Activated CD4-positive, alpha-beta T cell treated with anti-CD3 and anti-CD28 coated beads, Interleukin-2, amount 10 ng/mL, durations not matched to agents 7 days and 5 days (primary cell): ENCODE data around the gene IL4R. TPM values are rescaled to one million over a fixed set of nuclear protein-coding genes. Genes with fewer than 3 reads are reported as not detected.

Source experiments
- CTCF ChIA-PET: fragments of 350-600 bp; sonication (Branson Sonifier 250); formaldehyde crosslinking; loops from one replicate; lab custom pipeline; 2021; ENCODE audit warnings: antibody characterized with exemption; lab: Charles Lee
- POLR2A ChIA-PET: fragments of 350-600 bp; sonication (Branson Sonifier 250); formaldehyde crosslinking; loops from one replicate; lab custom pipeline; 2021; ENCODE audit warnings: antibody characterized with exemption; lab: Charles Lee
- DNase-seq: peaks from one replicate; pipeline ENCODE4 v3.0.0-alpha.2; 2020
- H3K27ac Mint-ChIP-seq: one replicate; pipeline ENCODE4 v1.8.0; 2021; ENCODE audit warnings: mild to moderate bottlenecking, moderate library complexity, mixed read lengths
- H3K27me3 Mint-ChIP-seq: one replicate; pipeline ENCODE4 v1.8.0; 2021; ENCODE audit warnings: mixed read lengths
- H3K36me3 Mint-ChIP-seq: one replicate; pipeline ENCODE4 v1.8.0; 2021; ENCODE audit warnings: low read depth, mixed read lengths
- H3K4me1 Mint-ChIP-seq: one replicate; pipeline ENCODE4 v1.8.0; 2021; ENCODE audit warnings: mixed read lengths
- H3K4me3 Mint-ChIP-seq: one replicate; pipeline ENCODE4 v1.8.0; 2021; ENCODE audit warnings: mild to moderate bottlenecking, moderate library complexity, mixed read lengths
- H3K9me3 Mint-ChIP-seq: one replicate; pipeline ENCODE4 v1.8.0; 2021; ENCODE audit warnings: mixed read lengths
- total RNA-seq, 2 experiments: library from RNA; stranded (reverse); gene quantifications; one replicate each; pipeline ENCODE4 v1.2.3, GENCODE V29; 2021

Gene IL4R
- total RNA-seq, 2 experiments from 2014 or later: 242 to 262 TPM

DNA sequence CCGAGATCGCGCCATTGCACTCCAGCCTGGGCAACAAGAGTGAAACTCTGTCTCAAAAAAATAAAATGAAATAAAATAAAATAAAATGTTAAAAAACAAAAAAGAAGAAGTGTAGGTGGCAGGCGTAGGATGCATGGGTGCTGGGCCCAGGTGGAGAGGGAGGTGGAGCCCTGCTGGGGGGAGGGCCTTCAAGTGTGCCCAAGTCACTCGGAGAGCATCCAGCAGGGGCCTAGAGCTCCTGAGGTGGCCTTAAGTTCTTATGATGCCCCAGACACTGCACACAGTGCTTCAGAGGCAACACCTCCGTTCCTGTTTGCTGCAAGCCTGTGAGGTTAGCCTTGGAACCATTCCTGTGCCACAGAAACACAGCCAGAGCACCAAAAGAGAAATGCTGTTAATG, 23.2 kb downstream of the IL4R start:
- Mint-ChIP-seq H3K27me3 (no peaks in the 10 kb centered on the region), H3K4me1 (peaks cover 44% of the 10 kb centered on the region), H3K27ac (peak overlapping the region; percentile 70), H3K4me3 (no peak overlapping the region), H3K9me3 (no peaks in the 10 kb centered on the region), H3K36me3 (peaks cover 88% of the 10 kb centered on the region)
- ChIA-PET POLR2A (no interaction called here), CTCF (interaction anchor here (0.6 to 1.3 kb wide), 2 partner anchors 18 to 384 kb away, joined by 3 read pairs; no protein-coding TSS in a partner anchor)
- no peak for DNase-seq

DNA sequence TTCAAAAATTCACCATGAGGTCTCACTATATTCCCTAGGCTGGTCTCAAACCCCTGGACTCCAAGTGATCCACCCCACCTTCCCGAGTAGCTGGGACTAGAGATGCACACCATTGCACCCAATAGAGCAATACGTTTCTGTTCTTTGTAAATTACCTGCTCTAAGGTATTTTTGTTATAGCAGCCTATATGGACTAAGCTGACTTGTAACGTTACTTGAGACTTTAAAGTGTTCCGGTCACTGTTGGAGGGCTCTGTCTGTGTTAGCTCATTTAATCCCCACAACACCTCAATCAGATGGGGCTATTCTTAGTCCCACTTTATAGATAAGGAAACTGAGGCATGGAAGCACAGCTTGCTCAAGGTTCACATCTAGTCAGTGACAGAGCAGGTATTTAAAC, 25.4 kb downstream of the IL4R start:
- DNase-seq: no peak
- ChIA-PET POLR2A (interaction anchor here (0.5 kb wide), 1 partner anchor 27 kb away, joined by 3 read pairs; no protein-coding TSS in a partner anchor), CTCF (interaction anchor here (1.3 to 2.6 kb wide), 4 partner anchors 17 to 100 kb away, joined by 3 to 11 read pairs (median 5); no protein-coding TSS in a partner anchor)
- Mint-ChIP-seq H3K36me3 (peaks cover 89% of the 10 kb centered on the region), H3K9me3 (no peaks in the 10 kb centered on the region), H3K27ac (no peak overlapping the region), H3K27me3 (no peaks in the 10 kb centered on the region), H3K4me3 (no peak overlapping the region), H3K4me1 (peaks cover 28% of the 10 kb centered on the region)

DNA sequence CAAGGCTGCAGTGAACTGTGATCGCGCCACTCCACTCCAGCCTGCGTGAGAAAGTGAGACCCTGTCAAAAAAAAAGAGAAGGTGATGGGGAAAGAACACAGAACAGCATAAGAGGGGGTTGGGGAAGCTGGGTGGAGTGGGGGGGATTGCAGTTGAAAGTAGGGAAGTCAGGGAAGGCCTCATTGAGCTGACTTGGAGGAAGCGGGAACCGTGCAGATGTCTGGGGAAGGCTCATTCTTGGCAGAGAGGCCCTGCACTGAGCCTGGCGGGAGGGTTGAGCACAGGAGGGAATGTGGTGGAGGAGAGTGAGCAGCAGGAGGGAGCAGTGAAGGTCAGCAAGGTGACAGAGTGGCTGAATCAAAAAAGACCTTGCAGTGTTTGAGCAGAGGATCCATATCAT, 26.9 kb downstream of the IL4R start:
- ChIA-PET CTCF (interaction anchor here (0.9 to 1.8 kb wide), 4 partner anchors 11 to 171 kb away, joined by 3 to 5 read pairs (median 4); no protein-coding TSS in a partner anchor), POLR2A (interaction anchor here (0.7 kb wide), 1 partner anchor 115 kb away, joined by 3 read pairs; no protein-coding TSS in a partner anchor)
- no peak for DNase-seq
- peak overlapping the region; percentile 72 for H3K27ac Mint-ChIP-seq
- no peak overlapping the region for H3K4me3 Mint-ChIP-seq
- H3K36me3 Mint-ChIP-seq: peaks cover 89% of the 10 kb centered on the region
- H3K4me1 Mint-ChIP-seq: peaks cover 25% of the 10 kb centered on the region
- no peaks in the 10 kb centered on the region for H3K9me3 Mint-ChIP-seq
- no peaks in the 10 kb centered on the region for H3K27me3 Mint-ChIP-seq

DNA sequence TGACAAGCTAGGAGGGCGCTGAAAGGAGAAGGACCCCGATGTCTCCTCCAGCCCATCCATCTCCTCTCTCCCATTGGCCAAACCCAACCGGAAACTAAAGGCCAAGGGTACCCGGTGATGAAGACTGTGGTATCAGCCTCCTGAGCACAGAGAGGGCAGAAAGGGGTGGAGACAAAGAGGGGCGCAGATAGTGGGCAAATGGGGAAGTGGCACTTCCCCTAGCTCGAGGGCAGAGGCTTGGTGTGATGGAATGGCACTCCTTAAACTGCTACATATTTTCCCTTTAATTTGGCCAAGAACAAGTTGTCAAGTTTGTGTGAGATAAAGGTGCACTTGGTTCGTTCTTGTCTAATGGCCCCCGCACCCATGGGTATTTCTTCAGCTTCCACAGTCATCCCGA, 27.8 kb downstream of the IL4R start:
- ChIA-PET CTCF (interaction anchor here (0.9 to 1.7 kb wide), 4 partner anchors 9 to 172 kb away, joined by 3 to 6 read pairs (median 5); no protein-coding TSS in a partner anchor), POLR2A (no interaction called here)
- no peaks in the 10 kb centered on the region for H3K27me3 Mint-ChIP-seq
- H3K4me3 Mint-ChIP-seq: no peak overlapping the region
- H3K27ac Mint-ChIP-seq: no peak overlapping the region
- no peaks in the 10 kb centered on the region for H3K9me3 Mint-ChIP-seq
- no peak for DNase-seq
- H3K4me1 Mint-ChIP-seq: peaks cover 19% of the 10 kb centered on the region
- H3K36me3 Mint-ChIP-seq: peaks cover 84% of the 10 kb centered on the region

DNA sequence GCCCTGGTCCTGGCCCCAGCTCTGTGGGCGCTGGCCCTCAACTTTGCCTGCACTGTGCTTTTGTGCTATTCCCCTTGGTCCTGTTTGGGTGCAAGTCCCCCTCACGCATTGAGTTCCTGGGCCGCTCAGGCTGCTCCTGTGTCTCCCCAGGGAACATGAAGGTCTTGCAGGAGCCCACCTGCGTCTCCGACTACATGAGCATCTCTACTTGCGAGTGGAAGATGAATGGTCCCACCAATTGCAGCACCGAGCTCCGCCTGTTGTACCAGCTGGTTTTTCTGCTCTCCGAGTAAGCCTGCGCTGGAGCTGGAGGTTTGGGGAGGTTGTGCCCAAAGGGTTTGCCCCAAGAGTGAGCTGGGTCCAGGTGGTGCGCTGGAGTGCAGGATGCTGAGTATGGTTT, 28.2 kb downstream of the IL4R start:
- Mint-ChIP-seq H3K4me1 (peaks cover 19% of the 10 kb centered on the region), H3K36me3 (peaks cover 86% of the 10 kb centered on the region), H3K27me3 (no peaks in the 10 kb centered on the region), H3K9me3 (no peaks in the 10 kb centered on the region), H3K27ac (no peak overlapping the region), H3K4me3 (no peak overlapping the region)
- ChIA-PET CTCF (interaction anchor here (1.2 to 1.7 kb wide), 3 partner anchors 9 to 24 kb away, joined by 5 to 6 read pairs (median 5); no protein-coding TSS in a partner anchor), POLR2A (no interaction called here)
- no peak for DNase-seq

DNA sequence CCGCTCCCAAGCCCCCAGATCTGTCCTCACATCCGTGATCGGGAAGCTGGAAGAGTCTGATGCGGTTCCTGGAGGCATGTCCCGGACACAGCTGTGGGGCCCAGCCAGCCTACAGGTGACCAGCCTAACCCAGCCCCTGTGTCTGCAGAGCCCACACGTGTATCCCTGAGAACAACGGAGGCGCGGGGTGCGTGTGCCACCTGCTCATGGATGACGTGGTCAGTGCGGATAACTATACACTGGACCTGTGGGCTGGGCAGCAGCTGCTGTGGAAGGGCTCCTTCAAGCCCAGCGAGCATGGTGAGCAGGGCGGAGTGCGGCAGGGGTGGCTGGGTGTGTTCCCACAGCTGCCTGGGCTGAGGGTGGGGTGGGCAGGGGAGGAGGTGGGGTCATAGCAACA, 30.9 kb downstream of the IL4R start:
- no peak for DNase-seq
- H3K27ac Mint-ChIP-seq: no peak overlapping the region
- H3K27me3 Mint-ChIP-seq: no peaks in the 10 kb centered on the region
- ChIA-PET CTCF (interaction anchor here (1.2 to 1.4 kb wide), 2 partner anchors 10 to 26 kb away, joined by 3 to 5 read pairs; no protein-coding TSS in a partner anchor), POLR2A (no interaction called here)
- H3K9me3 Mint-ChIP-seq: no peaks in the 10 kb centered on the region
- H3K4me3 Mint-ChIP-seq: no peak overlapping the region
- peaks cover 91% of the 10 kb centered on the region for H3K36me3 Mint-ChIP-seq
- peaks cover 23% of the 10 kb centered on the region for H3K4me1 Mint-ChIP-seq

DNA sequence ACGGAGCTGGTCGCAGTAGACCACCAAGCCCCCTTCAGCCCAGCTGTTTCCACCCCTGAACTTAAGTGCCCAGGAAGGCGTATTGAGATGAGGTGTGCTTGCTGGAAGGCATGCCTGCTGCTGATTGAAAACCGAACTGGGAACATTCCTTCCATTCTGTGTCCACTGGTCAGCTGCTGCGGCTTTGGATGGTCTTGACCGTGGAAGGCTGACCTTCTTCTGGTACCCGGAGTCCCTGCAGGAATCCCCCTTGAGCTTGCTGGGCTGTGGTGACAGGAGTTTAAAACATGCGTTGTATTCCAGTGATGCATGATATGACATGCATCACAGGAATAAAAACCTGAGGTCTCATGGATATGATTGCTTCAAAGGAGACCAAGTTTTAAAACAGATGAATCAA, 31.4 kb downstream of the IL4R start:
- Mint-ChIP-seq H3K36me3 (peaks cover 91% of the 10 kb centered on the region), H3K4me3 (no peak overlapping the region), H3K4me1 (peaks cover 23% of the 10 kb centered on the region), H3K27ac (no peak overlapping the region), H3K27me3 (no peaks in the 10 kb centered on the region), H3K9me3 (peaks cover 3% of the 10 kb centered on the region)
- ChIA-PET CTCF (interaction anchor here (1.2 to 1.4 kb wide), 2 partner anchors 10 to 27 kb away, joined by 3 to 5 read pairs; no protein-coding TSS in a partner anchor), POLR2A (no interaction called here)
- DNase-seq: no peak

DNA sequence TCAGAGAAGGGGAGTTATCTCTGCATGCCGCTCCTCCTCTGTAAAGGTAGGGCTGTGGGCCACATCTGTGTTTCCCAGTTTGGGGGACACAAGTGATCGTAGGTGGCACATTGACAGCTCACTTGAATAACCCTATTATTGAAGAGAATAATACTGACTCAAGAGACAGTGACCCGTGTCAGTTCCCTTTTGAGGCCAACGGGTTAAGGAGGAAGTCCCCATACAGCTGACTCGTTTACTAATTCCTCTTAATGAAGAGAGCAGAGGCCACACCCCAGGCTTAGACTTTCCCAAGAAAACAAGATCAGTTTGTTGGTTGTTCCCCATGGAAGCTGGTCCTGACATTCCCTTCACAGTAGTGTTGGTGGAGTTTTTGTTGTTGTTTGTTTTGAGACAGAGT, 33.0 kb downstream of the IL4R start:
- Mint-ChIP-seq H3K27me3 (no peaks in the 10 kb centered on the region), H3K27ac (no peak overlapping the region), H3K4me1 (peaks cover 28% of the 10 kb centered on the region), H3K36me3 (peaks cover 92% of the 10 kb centered on the region), H3K4me3 (no peak overlapping the region), H3K9me3 (peaks cover 6% of the 10 kb centered on the region)
- ChIA-PET CTCF (interaction anchor here (1.2 kb wide), 1 partner anchor 21 kb away, joined by 7 read pairs; no protein-coding TSS in a partner anchor), POLR2A (no interaction called here)
- DNase-seq: no peak

DNA sequence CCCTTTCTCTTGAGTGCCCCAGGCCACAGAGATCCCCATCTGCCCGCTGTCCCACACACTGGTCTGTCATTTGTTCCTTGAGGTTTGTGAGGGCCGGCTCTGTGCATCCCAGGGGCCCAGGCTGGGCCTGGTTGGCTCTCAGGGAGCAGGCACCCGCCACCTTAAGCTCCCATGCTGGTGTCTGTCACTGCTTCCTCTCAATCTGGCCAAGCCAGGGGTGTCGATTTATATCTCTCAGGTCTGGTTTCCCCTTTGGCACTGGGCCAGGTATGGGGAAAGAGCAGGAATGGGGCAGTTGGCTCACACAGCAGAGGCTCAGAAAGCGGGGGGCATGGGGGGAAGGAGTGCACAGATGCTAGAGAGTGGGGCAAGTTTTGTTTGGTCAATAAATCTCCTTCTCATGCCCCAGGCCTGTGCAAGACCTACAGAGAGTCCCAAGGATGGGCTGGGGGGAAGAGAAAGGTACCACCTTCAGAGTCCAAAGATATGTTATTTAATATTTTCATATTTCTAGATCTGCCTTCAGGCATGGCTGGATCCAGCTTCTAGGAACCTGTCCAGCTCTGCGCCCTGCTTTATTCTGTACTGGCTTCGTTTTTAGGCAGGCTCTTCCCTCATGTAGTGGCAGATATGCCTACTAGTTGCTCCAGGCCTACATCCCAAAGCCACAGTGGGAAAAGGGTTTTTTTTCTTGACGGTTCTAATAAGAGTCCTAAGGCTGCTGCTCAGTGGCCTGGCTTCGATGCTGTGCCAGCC, 34.3 kb downstream of the IL4R start:
- Mint-ChIP-seq H3K27me3 (no peaks in the 10 kb centered on the region), H3K4me1 (peaks cover 30% of the 10 kb centered on the region), H3K4me3 (no peak overlapping the region), H3K27ac (peak overlapping the region; percentile 54), H3K9me3 (peaks cover 6% of the 10 kb centered on the region), H3K36me3 (peaks cover 93% of the 10 kb centered on the region)
- POLR2A ChIA-PET: no interaction called here
- CTCF ChIA-PET: interaction anchor here (0.8 to 2.2 kb wide), 2 partner anchors 30 to 113 kb away, joined by 4 to 8 read pairs; no protein-coding TSS in a partner anchor
- no peak for DNase-seq

DNA sequence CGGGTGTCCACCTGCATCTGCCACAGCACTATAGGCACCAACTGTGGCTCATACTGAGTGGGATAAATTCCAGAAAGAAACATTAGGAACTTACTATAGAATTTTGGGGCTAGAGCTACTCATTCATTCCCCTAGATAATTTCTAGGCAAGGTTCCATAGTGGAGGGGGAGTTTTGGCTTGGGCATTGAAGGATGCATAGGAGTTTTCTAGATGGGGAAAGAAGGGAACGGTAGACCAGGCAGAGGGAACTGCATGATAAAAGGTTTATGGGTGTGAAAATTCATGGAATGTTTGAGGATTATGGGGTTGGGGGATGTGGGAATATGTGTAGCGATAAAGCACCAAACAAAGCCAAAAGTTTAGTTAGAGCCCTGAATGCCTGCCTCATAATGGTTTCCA, 35.5 kb downstream of the IL4R start:
- H3K27ac Mint-ChIP-seq: peak overlapping the region; percentile 15
- no peak overlapping the region for H3K4me3 Mint-ChIP-seq
- ChIA-PET POLR2A (no interaction called here), CTCF (interaction anchor here (0.6 to 2.2 kb wide), 2 partner anchors 114 to 309 kb away, joined by 3 to 8 read pairs; no protein-coding TSS in a partner anchor)
- peaks cover 91% of the 10 kb centered on the region for H3K36me3 Mint-ChIP-seq
- H3K9me3 Mint-ChIP-seq: peaks cover 6% of the 10 kb centered on the region
- no peaks in the 10 kb centered on the region for H3K27me3 Mint-ChIP-seq
- peaks cover 35% of the 10 kb centered on the region for H3K4me1 Mint-ChIP-seq
- DNase-seq: no peak

DNA sequence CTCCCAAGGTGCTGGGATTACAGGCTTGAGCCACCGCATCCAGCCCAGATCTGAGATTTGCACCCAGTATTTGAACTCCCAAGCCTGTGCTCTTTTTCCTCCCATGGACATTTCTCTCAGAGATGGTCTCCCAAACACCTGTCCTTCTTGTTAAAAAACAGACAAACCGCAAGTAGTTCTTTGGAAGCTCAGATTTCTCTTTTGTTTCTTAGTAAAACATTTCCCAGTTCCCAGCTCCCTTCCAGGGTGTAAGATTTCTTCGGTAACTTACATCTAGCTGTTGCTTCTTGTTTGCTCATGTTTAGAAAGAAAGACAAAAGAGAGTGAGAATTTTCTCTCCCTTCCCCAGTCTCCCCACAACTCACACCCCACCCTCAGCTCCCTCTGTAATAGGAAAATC, 36.2 kb downstream of the IL4R start:
- peaks cover 34% of the 10 kb centered on the region for H3K4me1 Mint-ChIP-seq
- peak overlapping the region; percentile 70 for H3K27ac Mint-ChIP-seq
- H3K36me3 Mint-ChIP-seq: peaks cover 92% of the 10 kb centered on the region
- peaks cover 6% of the 10 kb centered on the region for H3K9me3 Mint-ChIP-seq
- no peak overlapping the region for H3K4me3 Mint-ChIP-seq
- ChIA-PET CTCF (interaction anchor here (1.0 to 1.6 kb wide), 6 partner anchors 8 to 170 kb away, joined by 3 to 7 read pairs (median 4); no protein-coding TSS in a partner anchor), POLR2A (no interaction called here)
- no peaks in the 10 kb centered on the region for H3K27me3 Mint-ChIP-seq
- DNase-seq: no peak

DNA sequence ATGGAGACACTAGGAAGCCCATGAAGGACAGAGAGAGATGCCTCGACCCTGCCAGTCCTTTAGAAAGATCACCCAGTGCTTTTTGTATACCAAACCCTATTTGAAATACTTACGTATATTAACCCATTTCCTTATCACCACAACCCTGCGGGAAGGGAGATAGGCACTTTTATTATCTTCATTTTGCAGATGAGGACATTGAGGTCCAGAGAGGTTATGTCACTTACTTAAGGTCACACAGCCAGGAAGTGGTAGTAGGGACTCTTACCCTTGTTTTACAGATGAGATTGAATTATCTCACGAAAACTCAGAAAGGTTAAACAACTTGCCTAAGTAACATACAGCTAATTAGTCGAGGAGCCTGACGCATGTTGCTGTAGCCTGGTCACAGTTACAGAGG, 38.2 kb downstream of the IL4R start:
- Mint-ChIP-seq H3K27me3 (no peaks in the 10 kb centered on the region), H3K4me1 (peaks cover 35% of the 10 kb centered on the region), H3K4me3 (no peak overlapping the region), H3K27ac (peak overlapping the region; percentile 62), H3K9me3 (peaks cover 6% of the 10 kb centered on the region), H3K36me3 (peaks cover 95% of the 10 kb centered on the region)
- no peak for DNase-seq
- ChIA-PET CTCF (no interaction called here), POLR2A (no interaction called here)

DNA sequence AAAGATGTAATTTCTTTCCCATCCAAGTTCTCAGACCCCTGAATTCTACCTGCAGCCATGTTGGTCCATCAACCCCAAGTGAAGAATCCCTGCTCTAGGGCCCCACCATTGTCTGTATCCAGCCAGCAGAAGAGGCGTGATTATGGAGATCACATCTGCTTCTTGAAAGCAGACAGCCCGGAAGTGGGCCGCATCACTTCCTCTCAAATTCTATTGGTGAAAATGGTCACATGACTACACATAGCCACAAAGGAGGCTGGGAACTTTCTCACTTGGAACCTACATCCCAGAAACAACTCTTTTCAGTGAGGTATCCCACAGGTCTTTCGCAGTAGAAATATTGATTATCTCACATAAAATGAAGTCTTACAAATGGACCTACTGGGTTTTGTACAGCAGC, 40.1 kb downstream of the IL4R start:
- H3K36me3 Mint-ChIP-seq: peaks cover 94% of the 10 kb centered on the region
- H3K4me1 Mint-ChIP-seq: peaks cover 31% of the 10 kb centered on the region
- DNase-seq: no peak
- H3K9me3 Mint-ChIP-seq: peaks cover 7% of the 10 kb centered on the region
- CTCF ChIA-PET: no interaction called here
- H3K27me3 Mint-ChIP-seq: no peaks in the 10 kb centered on the region
- H3K4me3 Mint-ChIP-seq: no peak overlapping the region
- peak overlapping the region; percentile 62 for H3K27ac Mint-ChIP-seq
- POLR2A ChIA-PET: no interaction called here
